KMS-11 (cell line): ENCODE measurements around the gene INO80C.

Experiments
- H2AFZ ChIP-seq: fragments of 200-600 bp; sonication (generic); 2 replicates; pipeline ENCODE4 v1.6.1; 2016; ENCODE audit warnings: antibody characterized with exemption, mixed run types, low read depth
- H3K27ac ChIP-seq: fragments of 200-600 bp; sonication (generic); 2 replicates; pipeline ENCODE4 v1.6.1; 2016; ENCODE audit warnings: mild to moderate bottlenecking, mixed run types
- H3K27me3 ChIP-seq: fragments of 200-600 bp; sonication (generic); 2 replicates; pipeline ENCODE4 v1.6.1; 2017; ENCODE audit warnings: mild to moderate bottlenecking, low read depth, mixed run types, moderate library complexity; ENCODE audit not compliant: insufficient read depth
- H3K36me3 ChIP-seq: fragments of 200-600 bp; sonication (generic); 2 replicates; pipeline ENCODE4 v1.6.1; 2017; ENCODE audit warnings: mild to moderate bottlenecking, mixed run types; ENCODE audit not compliant: insufficient read depth
- H3K4me1 ChIP-seq: fragments of 200-600 bp; sonication (generic); 2 replicates; pipeline ENCODE4 v1.6.1; 2016; ENCODE audit warnings: mild to moderate bottlenecking, low read depth, mixed run types; ENCODE audit not compliant: poor library complexity, severe bottlenecking
- H3K4me2 ChIP-seq: fragments of 200-600 bp; sonication (generic); 2 replicates; pipeline ENCODE4 v1.7.0; 2016; ENCODE audit warnings: mild to moderate bottlenecking, mixed run types
- H3K4me3 ChIP-seq: fragments of 200-600 bp; sonication (generic); IDR thresholded peaks from 2 replicates; pipeline ENCODE4 v1.6.1; 2017; ENCODE audit warnings: low read depth, low read length, mixed read lengths; ENCODE audit not compliant: insufficient read depth
- H3K79me2 ChIP-seq: fragments of 200-600 bp; sonication (generic); 2 replicates; pipeline ENCODE4 v1.6.1; 2016; ENCODE audit warnings: low read depth, mixed run types; ENCODE audit not compliant: insufficient read depth
- H3K9ac ChIP-seq: fragments of 200-600 bp; sonication (generic); 2 replicates; pipeline ENCODE4 v1.6.1; 2016; ENCODE audit warnings: mild to moderate bottlenecking, mixed run types
- H4K20me1 ChIP-seq: fragments of 200-600 bp; sonication (generic); 2 replicates; pipeline ENCODE4 v1.6.1; 2016; ENCODE audit warnings: mild to moderate bottlenecking, mixed run types; ENCODE audit not compliant: insufficient read depth
- TF ChIP-seq, protein P1 (sequence below): fragments of 200-600 bp; sonication (generic); conservative IDR thresholded peaks from 2 replicates; pipeline ENCODE4 v1.6.1; 2017; ENCODE audit warnings: low read depth, mild to moderate bottlenecking, antibody characterized with exemption, low read length, moderate library complexity, mixed read lengths

Gene INO80C

GRCh38 chr18:35511833-35512232 lies 14.1 kb upstream of the INO80C start:
- Histone ChIP-seq H3K36me3 (no peaks in the 10 kb centered on the region), H3K27ac (no peak overlapping the region), H3K27me3 (no peaks in the 10 kb centered on the region), H3K4me3 (no peak overlapping the region), H2AFZ (peak overlapping the region; percentile 38; the same call in 1 of the 2 replicates), H3K4me2 (peak overlapping the region; percentile 1; the same call in 1 of the 2 replicates), H4K20me1 (no peaks in the 10 kb centered on the region), H3K4me1 (peaks cover 18% of the 10 kb centered on the region), H3K9ac (no peak overlapping the region), H3K79me2 (no peaks in the 10 kb centered on the region)
- TF ChIP-seq, protein P1, sequence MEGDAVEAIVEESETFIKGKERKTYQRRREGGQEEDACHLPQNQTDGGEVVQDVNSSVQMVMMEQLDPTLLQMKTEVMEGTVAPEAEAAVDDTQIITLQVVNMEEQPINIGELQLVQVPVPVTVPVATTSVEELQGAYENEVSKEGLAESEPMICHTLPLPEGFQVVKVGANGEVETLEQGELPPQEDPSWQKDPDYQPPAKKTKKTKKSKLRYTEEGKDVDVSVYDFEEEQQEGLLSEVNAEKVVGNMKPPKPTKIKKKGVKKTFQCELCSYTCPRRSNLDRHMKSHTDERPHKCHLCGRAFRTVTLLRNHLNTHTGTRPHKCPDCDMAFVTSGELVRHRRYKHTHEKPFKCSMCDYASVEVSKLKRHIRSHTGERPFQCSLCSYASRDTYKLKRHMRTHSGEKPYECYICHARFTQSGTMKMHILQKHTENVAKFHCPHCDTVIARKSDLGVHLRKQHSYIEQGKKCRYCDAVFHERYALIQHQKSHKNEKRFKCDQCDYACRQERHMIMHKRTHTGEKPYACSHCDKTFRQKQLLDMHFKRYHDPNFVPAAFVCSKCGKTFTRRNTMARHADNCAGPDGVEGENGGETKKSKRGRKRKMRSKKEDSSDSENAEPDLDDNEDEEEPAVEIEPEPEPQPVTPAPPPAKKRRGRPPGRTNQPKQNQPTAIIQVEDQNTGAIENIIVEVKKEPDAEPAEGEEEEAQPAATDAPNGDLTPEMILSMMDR: no peak

DNA sequence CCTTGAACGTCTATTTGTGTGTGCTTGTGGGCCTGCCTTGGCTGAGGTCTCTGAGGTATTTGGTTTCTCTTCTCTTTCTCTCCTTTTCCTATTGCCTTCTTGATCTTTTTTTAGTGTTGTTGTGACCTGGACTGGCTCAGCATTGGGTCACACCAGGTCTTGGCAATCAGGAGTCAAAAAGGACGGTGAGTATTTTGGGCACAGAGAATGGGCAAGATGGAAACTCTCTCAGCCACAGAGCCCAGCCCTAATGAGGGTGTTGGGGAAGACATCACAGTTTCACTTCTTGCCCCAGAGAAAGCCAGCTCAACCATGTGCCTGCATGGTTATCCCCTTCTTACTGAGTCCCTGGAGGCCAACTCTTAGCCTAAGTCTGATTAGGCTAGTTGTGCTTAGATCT lies 13.7 kb upstream of the INO80C start:
- TF ChIP-seq, protein P1: no peak
- no peaks in the 10 kb centered on the region for H4K20me1 ChIP-seq
- H3K4me3 ChIP-seq: no peak overlapping the region
- H2AFZ ChIP-seq: peak overlapping the region; percentile 38; the same call in 1 of the 2 replicates
- no peaks in the 10 kb centered on the region for H3K79me2 ChIP-seq
- H3K27ac ChIP-seq: no peak overlapping the region
- no peaks in the 10 kb centered on the region for H3K27me3 ChIP-seq
- H3K4me2 ChIP-seq: peak overlapping the region; percentile 1; the same call in 1 of the 2 replicates
- no peaks in the 10 kb centered on the region for H3K36me3 ChIP-seq
- peaks cover 18% of the 10 kb centered on the region for H3K4me1 ChIP-seq
- no peak overlapping the region for H3K9ac ChIP-seq

DNA sequence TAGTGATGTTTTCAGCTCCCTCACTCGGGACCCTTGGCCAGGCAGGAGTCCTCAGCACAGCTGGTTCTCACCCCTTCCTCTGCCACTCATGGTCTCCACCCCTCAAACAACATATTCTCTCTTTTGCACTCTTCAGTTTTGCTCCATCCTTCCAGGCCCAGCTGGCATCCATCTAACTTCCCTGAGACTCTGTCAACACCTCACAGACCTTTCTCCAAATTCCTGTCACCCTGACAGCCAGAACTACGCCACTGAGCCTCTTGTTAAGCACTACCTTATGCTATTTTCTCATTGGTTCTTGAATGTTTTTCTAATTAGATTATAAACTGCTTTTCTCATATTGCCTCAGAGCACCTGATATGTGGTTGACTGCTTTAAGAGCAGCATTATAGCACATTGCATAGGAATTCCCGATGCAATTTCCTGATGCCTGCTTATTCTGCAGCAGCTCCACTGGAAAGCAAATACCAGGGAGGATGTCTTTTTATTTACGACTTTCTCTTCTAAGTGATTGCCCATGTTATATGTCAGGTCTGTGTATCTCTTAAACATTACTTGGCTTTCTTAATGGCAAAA lies 12.4 kb upstream of the INO80C start:
- Histone ChIP-seq H3K27me3 (no peaks in the 10 kb centered on the region), H3K4me1 (peaks cover 18% of the 10 kb centered on the region), H3K79me2 (no peaks in the 10 kb centered on the region), H2AFZ (no peak overlapping the region), H3K27ac (no peak overlapping the region), H3K4me3 (no peak overlapping the region), H3K9ac (no peak overlapping the region), H3K4me2 (no peak overlapping the region), H4K20me1 (no peaks in the 10 kb centered on the region), H3K36me3 (no peaks in the 10 kb centered on the region)
- TF ChIP-seq, protein P1: no peak

- Histone ChIP-seq H2AFZ (no peak overlapping the region), H3K4me2 (no peak overlapping the region), H3K79me2 (no peaks in the 10 kb centered on the region), H3K4me3 (no peak overlapping the region), H4K20me1 (no peaks in the 10 kb centered on the region), H3K27ac (no peak overlapping the region), H3K9ac (no peak overlapping the region), H3K27me3 (no peaks in the 10 kb centered on the region), H3K4me1 (peaks cover 18% of the 10 kb centered on the region), H3K36me3 (no peaks in the 10 kb centered on the region)
- TF ChIP-seq, protein P1: no peak
These were observed 11.1 kb upstream of the INO80C start for GRCh38 chr18:35508746-35509338.
